Anterior cingulate cortex (tissue), 58 donors: Measurements from ENCODE around the gene COL4A2.

Experiments
- DNase-seq, 58 donors: peaks; one replicate each; lab custom pipeline; 2025; lab: John Stamatoyannopoulos, UW

Gene COL4A2

DNA sequence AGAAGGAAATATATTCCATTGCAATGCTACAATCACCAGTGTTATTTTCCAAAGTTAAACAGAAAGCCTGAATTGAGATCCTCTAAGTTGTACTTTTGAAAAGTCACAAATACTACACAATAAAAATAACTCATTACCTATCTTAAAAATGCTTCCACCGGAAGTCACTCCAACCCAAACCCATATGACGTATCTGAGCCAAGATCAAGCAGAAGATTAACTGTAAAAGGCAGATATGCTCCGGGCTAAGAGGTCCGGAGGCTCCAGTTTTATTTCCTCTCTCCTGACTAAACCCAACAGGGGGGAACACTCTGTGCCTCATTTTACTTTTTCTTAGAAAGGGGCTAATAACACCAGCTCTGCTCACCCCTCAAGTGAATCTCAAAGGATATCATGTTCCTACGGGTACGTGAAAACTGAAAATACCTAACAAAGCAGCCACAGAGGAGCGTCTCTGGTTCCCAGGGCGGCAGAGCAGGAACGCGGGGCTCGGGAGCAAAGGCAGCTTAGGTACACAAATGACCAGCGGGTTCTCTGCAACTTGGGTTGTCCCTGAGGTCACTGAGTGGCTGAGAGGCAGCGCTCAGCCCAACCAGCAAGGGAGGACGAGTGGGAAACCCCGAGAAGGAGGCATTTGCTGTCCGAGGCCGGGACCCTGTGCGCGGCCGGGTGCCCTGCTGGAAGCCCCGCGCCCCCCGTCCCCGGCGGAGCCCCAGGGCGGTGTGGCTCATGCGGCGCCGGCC lies 253.7 kb downstream of the COL4A2 start:
- DNase-seq = peak in 1 of 58 donors; percentile 11

DNA sequence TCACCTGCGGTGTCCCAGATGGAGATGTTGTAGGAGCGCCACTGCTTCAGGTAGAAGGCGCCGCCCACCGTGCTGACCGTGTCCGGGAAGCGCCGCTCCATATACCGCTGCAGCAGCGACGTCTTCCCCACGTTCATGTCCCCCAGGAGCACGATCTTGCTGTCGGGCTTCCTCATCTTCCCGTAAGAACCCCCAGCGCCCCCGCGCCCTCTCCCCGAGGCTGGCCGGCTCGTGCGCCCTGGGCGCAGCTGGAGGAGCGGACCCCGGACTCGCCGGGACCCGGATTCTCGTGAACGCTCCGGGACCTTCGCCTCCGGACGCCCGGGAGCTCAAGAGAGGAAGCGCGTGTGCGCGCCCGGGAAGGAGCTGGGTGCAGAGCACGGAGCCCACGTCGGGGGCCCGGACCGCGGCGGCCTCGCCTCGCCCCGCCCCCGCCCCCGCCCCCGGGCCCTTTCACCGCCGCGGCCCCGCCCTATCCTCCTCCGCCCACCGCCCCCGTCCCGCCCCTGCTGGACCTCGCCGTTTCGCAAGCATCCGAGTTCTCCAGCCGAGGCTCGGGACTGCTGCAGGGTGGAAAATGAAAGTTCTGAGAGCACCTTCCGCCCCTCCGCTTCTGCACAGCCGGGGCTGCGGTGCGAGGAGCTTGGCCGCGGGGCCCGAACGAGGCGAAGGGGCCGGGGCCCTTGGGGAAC lies 254.4 kb downstream of the COL4A2 start, which contains the start of gene RAB20:
TSS of gene RAB20 (minus strand) at position 379 of the 692 bp plus-strand sequence. CDS start at position 176, 203 bp downstream.
- DNase-seq = peak in 46 of 58 donors; percentile 24 to 74 (median 46)

DNA sequence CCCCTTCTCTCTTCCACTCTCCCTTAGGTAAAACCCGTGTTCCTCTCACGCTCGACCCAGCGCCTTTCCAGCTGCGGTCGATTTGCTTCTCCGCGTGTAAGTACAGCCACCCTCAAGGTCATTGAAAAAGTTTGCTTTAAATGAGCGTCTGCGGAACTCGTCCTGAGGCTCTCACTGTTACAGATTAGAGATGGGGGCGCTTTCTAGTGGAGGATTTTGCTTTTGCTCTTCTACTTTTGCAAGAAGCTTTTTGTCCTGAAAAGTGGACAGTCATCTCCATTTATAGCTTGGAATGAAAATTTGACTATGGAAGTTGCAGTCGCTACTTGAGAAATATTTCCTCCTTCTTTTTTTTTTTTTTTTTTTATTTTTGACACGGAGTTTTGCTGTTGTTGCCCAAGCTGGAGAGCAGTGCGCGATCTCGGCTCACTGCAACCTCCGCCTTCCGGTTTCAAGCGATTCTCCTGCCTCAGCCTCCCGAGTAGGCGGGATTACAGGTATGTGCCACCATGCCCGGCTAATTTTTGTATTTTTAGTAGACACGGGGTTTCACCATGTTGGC lies 255.0 kb downstream of the COL4A2 start:
- DNase-seq = no peak
